IPS-18a (cell line): ENCODE data around the gene GFOD2.

Experiments used
- H3K27ac ChIP-seq: one replicate; pipeline ENCODE4 v1.5.1; 2013; ENCODE audit warnings: low read length
- H3K27me3 ChIP-seq: one replicate; pipeline ENCODE4 v1.6.1; 2013; ENCODE audit warnings: mild to moderate bottlenecking, low read length; ENCODE audit not compliant: control insufficient read depth, insufficient read depth
- H3K36me3 ChIP-seq: one replicate; pipeline ENCODE4 v1.6.1; 2013; ENCODE audit warnings: low read depth, low read length; ENCODE audit not compliant: control insufficient read depth
- H3K4me1 ChIP-seq: one replicate; pipeline ENCODE4 v1.6.1; 2013; ENCODE audit warnings: low read depth, low read length; ENCODE audit not compliant: control insufficient read depth
- H3K4me3 ChIP-seq: one replicate; pipeline ENCODE4 v1.5.1; 2013; ENCODE audit warnings: low read length
- H3K9ac ChIP-seq: one replicate; pipeline ENCODE4 v1.6.1; 2013; ENCODE audit warnings: mild to moderate bottlenecking, low read length, moderate library complexity
- H3K9me3 ChIP-seq: one replicate; pipeline ENCODE4 v1.6.1; 2013; ENCODE audit warnings: low read depth, low read length; ENCODE audit not compliant: control insufficient read depth

GFOD2 gene

GRCh38 chr16:67667453-67667816 is 51.7 kb downstream of the GFOD2 start:
- H3K9me3 ChIP-seq: no peaks in the 10 kb centered on the region
- peaks cover 9% of the 10 kb centered on the region for H3K4me1 ChIP-seq
- no peak overlapping the region for H3K27ac ChIP-seq
- no peaks in the 10 kb centered on the region for H3K36me3 ChIP-seq
- peaks cover 5% of the 10 kb centered on the region for H3K27me3 ChIP-seq
- peak overlapping the region; percentile 64 for H3K4me3 ChIP-seq
- no peak overlapping the region for H3K9ac ChIP-seq

- Histone ChIP-seq H3K9ac (peak within 1 kb of the TSS; percentile 29), H3K27ac (no peak within 1 kb of the TSS), H3K4me1 (peaks cover 9% of the 10 kb centered on the region)
Observed at GRCh38 chr16:67666559-67667452, 52.3 kb downstream of the GFOD2 start, which contains the start of the genes C16orf86 and ENKD1. Gene C16orf86 (plus strand): TSS chr16:67666814. CDS start chr16:67666971, 157 bp downstream. Gene ENKD1 (minus strand): TSS chr16:67666750. CDS start chr16:67666442, 308 bp downstream.

GRCh38 chr16:67666032-67666551 is 53.0 kb downstream of the GFOD2 start:
- Histone ChIP-seq H3K4me1 (peaks cover 9% of the 10 kb centered on the region), H3K4me3 (peak overlapping the region; percentile 64), H3K36me3 (no peaks in the 10 kb centered on the region), H3K9ac (peak overlapping the region; percentile 29), H3K27me3 (peaks cover 13% of the 10 kb centered on the region), H3K9me3 (no peaks in the 10 kb centered on the region), H3K27ac (no peak overlapping the region)

More at GRCh38 chr16:67666559-67667452, 52.3 kb downstream of the GFOD2 start, which contains the start of the genes C16orf86 and ENKD1:
- Histone ChIP-seq H3K9me3 (no peaks in the 10 kb centered on the region), H3K4me3 (peak within 1 kb of the TSS; percentile 64), H3K27me3 (peaks cover 10% of the 10 kb centered on the region), H3K36me3 (no peaks in the 10 kb centered on the region)

- H3K27ac ChIP-seq: no peak overlapping the region
- H3K4me1 ChIP-seq: peaks cover 9% of the 10 kb centered on the region
- peak overlapping the region; percentile 64 for H3K4me3 ChIP-seq
- H3K9me3 ChIP-seq: no peaks in the 10 kb centered on the region
- H3K9ac ChIP-seq: peak overlapping the region; percentile 29
- H3K27me3 ChIP-seq: peaks cover 13% of the 10 kb centered on the region
- H3K36me3 ChIP-seq: no peaks in the 10 kb centered on the region
Observed at GRCh38 chr16:67665598-67665997, 53.5 kb downstream of the GFOD2 start.

- Histone ChIP-seq H3K4me1 (peaks cover 9% of the 10 kb centered on the region), H3K9me3 (no peaks in the 10 kb centered on the region), H3K36me3 (no peaks in the 10 kb centered on the region), H3K4me3 (no peak overlapping the region), H3K27me3 (peaks cover 13% of the 10 kb centered on the region), H3K27ac (no peak overlapping the region), H3K9ac (no peak overlapping the region)
Observed at GRCh38 chr16:67664871-67665270, 54.2 kb downstream of the GFOD2 start.

GRCh38 chr16:67664258-67664657 is 54.9 kb downstream of the GFOD2 start:
- Histone ChIP-seq H3K27me3 (peaks cover 13% of the 10 kb centered on the region), H3K4me3 (no peak overlapping the region), H3K9me3 (no peaks in the 10 kb centered on the region), H3K4me1 (peaks cover 9% of the 10 kb centered on the region), H3K27ac (no peak overlapping the region), H3K9ac (no peak overlapping the region), H3K36me3 (no peaks in the 10 kb centered on the region)

GRCh38 chr16:67663877-67664222 is 55.3 kb downstream of the GFOD2 start:
- H3K36me3 ChIP-seq: no peaks in the 10 kb centered on the region

GRCh38 chr16:67663151-67663876 is 55.8 kb downstream of the GFOD2 start:
- peaks cover 17% of the 10 kb centered on the region for H3K27me3 ChIP-seq
- no peak overlapping the region for H3K27ac ChIP-seq
- H3K4me3 ChIP-seq: no peak overlapping the region
- H3K36me3 ChIP-seq: no peaks in the 10 kb centered on the region
- peaks cover 9% of the 10 kb centered on the region for H3K4me1 ChIP-seq
- H3K9ac ChIP-seq: no peak overlapping the region
- no peaks in the 10 kb centered on the region for H3K9me3 ChIP-seq

More at GRCh38 chr16:67663877-67664222, 55.3 kb downstream of the GFOD2 start:
- Histone ChIP-seq H3K9ac (no peak overlapping the region), H3K4me3 (no peak overlapping the region), H3K4me1 (peaks cover 9% of the 10 kb centered on the region), H3K9me3 (no peaks in the 10 kb centered on the region), H3K27me3 (peaks cover 17% of the 10 kb centered on the region), H3K27ac (no peak overlapping the region)

- H3K36me3 ChIP-seq: no peaks in the 10 kb centered on the region
- H3K9me3 ChIP-seq: no peaks in the 10 kb centered on the region
- H3K4me3 ChIP-seq: no peak overlapping the region
- no peak overlapping the region for H3K9ac ChIP-seq
- no peak overlapping the region for H3K27ac ChIP-seq
- peaks cover 9% of the 10 kb centered on the region for H3K4me1 ChIP-seq
- peaks cover 17% of the 10 kb centered on the region for H3K27me3 ChIP-seq
Observed at GRCh38 chr16:67662653-67663010, 56.5 kb downstream of the GFOD2 start.

- H3K4me3 ChIP-seq: peak overlapping the region; percentile 99
- no peak overlapping the region for H3K9ac ChIP-seq
Observed at GRCh38 chr16:67661886-67662652, 57.0 kb downstream of the GFOD2 start.

More at GRCh38 chr16:67661886-67662652, 57.0 kb downstream of the GFOD2 start:
- no peak overlapping the region for H3K27ac ChIP-seq
- no peaks in the 10 kb centered on the region for H3K36me3 ChIP-seq
- H3K9me3 ChIP-seq: no peaks in the 10 kb centered on the region
- peaks cover 5% of the 10 kb centered on the region for H3K4me1 ChIP-seq
- H3K27me3 ChIP-seq: peaks cover 13% of the 10 kb centered on the region
